Spleen (tissue), 7 donors: ENCODE measurements around the gene IDUA.

ENCODE experiments used
- CTCF ChIP-seq, 11 experiments: fragments of 200-600 bp in 7 of 11; fragments of 450-650 bp in 4 of 11; sonication (generic) in 4 of 11; IDR thresholded peaks in 8 of 11; conservative IDR thresholded peaks in 3 of 11; 1 replicate in 7 of 11; 2 replicates in 4 of 11; pipeline versions ENCODE4 v1.4.0 to v1.8.0; 2016 to 2021; ENCODE audit warnings: antibody characterized with exemption in 11 of 11, inconsistent platforms in 4 of 11, mild to moderate bottlenecking in 1 of 11
- POLR2A ChIP-seq, 3 donors: fragments of 450-650 bp; IDR thresholded peaks; one replicate each; pipeline ENCODE4 v1.5.1; 2017; ENCODE audit warnings: antibody characterized with exemption in 3 of 3, mild to moderate bottlenecking in 1 of 3
- POLR2AphosphoS5 ChIP-seq, 3 donors: sonication (generic); formaldehyde crosslinking; IDR thresholded peaks; one replicate each; pipeline ENCODE4 v1.5.1; 2017; ENCODE audit warnings: antibody characterized with exemption in 3 of 3
- donor health status: DM: no; HTN: no; CAD: no; lungs with moderate emphysema.
- donor health status: DM: no; HTN: no; CAD: no.
- donor health status: DM: no; HTN: no; CAD: no.

- TF ChIP-seq CTCF (IDR thresholded peaks at IDR 0.05 in 8 of 11, conservative IDR thresholded peaks at IDR 0.05 in 3 of 11): no peak
- TF ChIP-seq POLR2AphosphoS5 (IDR thresholded peaks at IDR 0.05): no peak
- no peak for TF ChIP-seq POLR2A (IDR thresholded peaks at IDR 0.05)
These were observed 37.2 kb upstream of the IDUA start for GRCh38 chr4:949656-950055.
